Activated CD4-positive, alpha-beta T cell treated with anti-CD3 and anti-CD28 coated beads, Interleukin-2, amount 10 ng/mL, durations not matched to agents 24 days and 14 days (primary cell): Measurements from ENCODE around the gene SHH. TPM values are rescaled to one million over a fixed set of nuclear protein-coding genes. Genes with fewer than 3 reads are reported as not detected.
"Not testable (repeated sequence)": the region's sequence is repeated elsewhere in the genome, so short reads cannot be mapped to it uniquely, and the experiment has no call there.

Experiments used
- DNase-seq: peaks from one replicate; pipeline ENCODE4 v3.0.0; 2022
- H3K27ac Mint-ChIP-seq: one replicate; pipeline ENCODE4 v1.8.0; 2022; ENCODE audit warnings: mild to moderate bottlenecking, mixed read lengths
- H3K27me3 Mint-ChIP-seq: one replicate; pipeline ENCODE4 v1.8.0; 2022; ENCODE audit warnings: mixed read lengths
- H3K36me3 Mint-ChIP-seq: one replicate; pipeline ENCODE4 v1.8.0; 2022; ENCODE audit warnings: low read depth, mild to moderate bottlenecking, mixed read lengths
- H3K4me1 Mint-ChIP-seq: one replicate; pipeline ENCODE4 v1.8.0; 2021; ENCODE audit warnings: mixed read lengths
- H3K4me3 Mint-ChIP-seq: one replicate; pipeline ENCODE4 v1.8.0; 2022; ENCODE audit warnings: mild to moderate bottlenecking, moderate library complexity, mixed read lengths
- H3K9me3 Mint-ChIP-seq: one replicate; pipeline ENCODE4 v1.8.0; 2021; ENCODE audit warnings: mixed read lengths
- intact Hi-C: fragments of 100-400 bp; cut with micrococcal nuclease; formaldehyde crosslinking; loops from one replicate; pipeline ENCODE4 v1.15.1; 2023
- total RNA-seq: library from RNA; stranded (reverse); gene quantifications from 2 replicates; pipeline ENCODE4 v1.2.3, GENCODE V29; 2022

The SHH gene
- total RNA-seq, 1 donor from 2014 or later, result not detected

GRCh38 chr7:155820246-155820645 is 8.0 kb upstream of the SHH start:
- Mint-ChIP-seq H3K4me3 (no peak overlapping the region), H3K36me3 (no peaks in the 10 kb centered on the region), H3K27me3 (peaks cover 11% of the 10 kb centered on the region), H3K9me3 (no peaks in the 10 kb centered on the region), H3K27ac (no peak overlapping the region), H3K4me1 (peaks cover 6% of the 10 kb centered on the region)
- intact Hi-C loops, result no loop called here
- DNase-seq, result no peak

GRCh38 chr7:155819186-155819585 is 6.9 kb upstream of the SHH start:
- DNase-seq, result no peak
- Mint-ChIP-seq H3K4me3 (no peak overlapping the region), H3K4me1 (peaks cover 6% of the 10 kb centered on the region), H3K27me3 (peaks cover 13% of the 10 kb centered on the region), H3K36me3 (no peaks in the 10 kb centered on the region), H3K9me3 (no peaks in the 10 kb centered on the region), H3K27ac (no peak overlapping the region)
- intact Hi-C loops, result no loop called here

- no peaks in the 10 kb centered on the region for H3K9me3 Mint-ChIP-seq
- H3K36me3 Mint-ChIP-seq, result no peaks in the 10 kb centered on the region
- no peak overlapping the region for H3K27ac Mint-ChIP-seq
- intact Hi-C loops, result no loop called here
- no peak overlapping the region for H3K4me3 Mint-ChIP-seq
- peaks cover 17% of the 10 kb centered on the region for H3K27me3 Mint-ChIP-seq
- no peak for DNase-seq
- peaks cover 6% of the 10 kb centered on the region for H3K4me1 Mint-ChIP-seq
Measured at GRCh38 chr7:155818820-155819168, 6.5 kb upstream of the SHH start.

GRCh38 chr7:155818154-155818819 is 6.0 kb upstream of the SHH start:
- Mint-ChIP-seq H3K36me3 (no peaks in the 10 kb centered on the region), H3K27me3 (peaks cover 20% of the 10 kb centered on the region), H3K27ac (no peak overlapping the region), H3K4me3 (no peak overlapping the region), H3K4me1 (peaks cover 6% of the 10 kb centered on the region), H3K9me3 (no peaks in the 10 kb centered on the region)
- DNase-seq, result no peak
- intact Hi-C loops, result no loop called here

- DNase-seq, intact Hi-C loops, H3K27ac Mint-ChIP-seq: not testable (repeated sequence)
Measured at GRCh38 chr7:155817515-155817914, 5.3 kb upstream of the SHH start.

GRCh38 chr7:155816996-155817395 is 4.7 kb upstream of the SHH start:
- no peak for DNase-seq
- Mint-ChIP-seq H3K36me3 (no peaks in the 10 kb centered on the region), H3K4me1 (peaks cover 9% of the 10 kb centered on the region), H3K27me3 (peaks cover 28% of the 10 kb centered on the region), H3K4me3 (no peak overlapping the region), H3K9me3 (no peaks in the 10 kb centered on the region), H3K27ac (no peak overlapping the region)
- intact Hi-C loops, result no loop called here

More at GRCh38 chr7:155817515-155817914, 5.3 kb upstream of the SHH start:
- H3K36me3 Mint-ChIP-seq, H3K4me1 Mint-ChIP-seq, H3K9me3 Mint-ChIP-seq, H3K4me3 Mint-ChIP-seq: not testable (repeated sequence)
- peaks cover 23% of the 10 kb centered on the region for H3K27me3 Mint-ChIP-seq

- Mint-ChIP-seq H3K27me3 (peaks cover 36% of the 10 kb centered on the region), H3K27ac (no peak overlapping the region), H3K36me3 (no peaks in the 10 kb centered on the region), H3K4me3 (no peak overlapping the region), H3K4me1 (peaks cover 15% of the 10 kb centered on the region), H3K9me3 (no peaks in the 10 kb centered on the region)
- DNase-seq, result no peak
- intact Hi-C loops, result no loop called here
Measured at GRCh38 chr7:155816192-155816508, 3.9 kb upstream of the SHH start.

- DNase-seq, result peak; percentile 93
- Mint-ChIP-seq H3K9me3 (no peaks in the 10 kb centered on the region), H3K27ac (no peak overlapping the region), H3K36me3 (no peaks in the 10 kb centered on the region), H3K4me1 (peaks cover 15% of the 10 kb centered on the region), H3K27me3 (peaks cover 42% of the 10 kb centered on the region), H3K4me3 (peak overlapping the region; percentile 34)
- intact Hi-C loops, result loop anchor here (1.0 kb wide), 1 partner anchor 658 kb away; no protein-coding TSS in a partner anchor
Measured at GRCh38 chr7:155815332-155816191, 3.3 kb upstream of the SHH start.

- Mint-ChIP-seq H3K27me3 (peaks cover 45% of the 10 kb centered on the region), H3K4me3 (no peak overlapping the region), H3K4me1 (peaks cover 15% of the 10 kb centered on the region), H3K9me3 (no peaks in the 10 kb centered on the region), H3K36me3 (no peaks in the 10 kb centered on the region), H3K27ac (no peak overlapping the region)
- DNase-seq, result no peak
- intact Hi-C loops, result loop anchor here (1.0 to 5.0 kb wide), 4 partner anchors 282 to 1878 kb away; no protein-coding TSS in a partner anchor
Measured at GRCh38 chr7:155814316-155815276, 2.3 kb upstream of the SHH start.

GRCh38 chr7:155813546-155814315 is 1.5 kb upstream of the SHH start:
- Mint-ChIP-seq H3K4me1 (peaks cover 16% of the 10 kb centered on the region), H3K27ac (no peak overlapping the region), H3K4me3 (no peak overlapping the region), H3K27me3 (peaks cover 53% of the 10 kb centered on the region), H3K9me3 (no peaks in the 10 kb centered on the region), H3K36me3 (no peaks in the 10 kb centered on the region)
- intact Hi-C loops, result loop anchor here (5.0 kb wide), 3 partner anchors 281 to 1879 kb away; no protein-coding TSS in a partner anchor
- no peak for DNase-seq

- H3K4me3 Mint-ChIP-seq, result no peak overlapping the region
- no peaks in the 10 kb centered on the region for H3K9me3 Mint-ChIP-seq
- no peak for DNase-seq
- H3K36me3 Mint-ChIP-seq, result no peaks in the 10 kb centered on the region
- intact Hi-C loops, result loop anchor here (5.0 kb wide), 3 partner anchors 281 to 1879 kb away; no protein-coding TSS in a partner anchor
- H3K27ac Mint-ChIP-seq, result no peak overlapping the region
- peaks cover 54% of the 10 kb centered on the region for H3K27me3 Mint-ChIP-seq
- peaks cover 16% of the 10 kb centered on the region for H3K4me1 Mint-ChIP-seq
Measured at GRCh38 chr7:155813125-155813524, 862 bp upstream of the SHH start.

GRCh38 chr7:155811560-155811894 is 736 bp downstream of the SHH start:
- Mint-ChIP-seq H3K9me3 (no peaks in the 10 kb centered on the region), H3K36me3 (no peaks in the 10 kb centered on the region), H3K4me1 (peaks cover 25% of the 10 kb centered on the region), H3K27me3 (peaks cover 68% of the 10 kb centered on the region), H3K4me3 (no peak overlapping the region), H3K27ac (peak overlapping the region; percentile 17)
- no peak for DNase-seq
- intact Hi-C loops, result loop anchor here (2.0 to 5.0 kb wide), 4 partner anchors 279 to 1881 kb away; no protein-coding TSS in a partner anchor
